SK-N-SH (cell line): ENCODE measurements around the gene CFAP65. TPM values are rescaled to one million over a fixed set of nuclear protein-coding genes. Genes with fewer than 3 reads are reported as not detected.

ENCODE experiments used
- CTCF ChIA-PET: fragments of 300-600, 350-600 bp; formaldehyde crosslinking; extraction: SDS; loops from one replicate; lab custom pipeline; 2021; lab: Yijun Ruan, JAX
- POLR2A ChIA-PET: fragments of 350-600 bp; sonication (Branson Sonifier 250); formaldehyde crosslinking; extraction: SDS; loops from one replicate; lab custom pipeline; 2020; ENCODE audit warnings: antibody characterized with exemption, inconsistent platforms; lab: Yijun Ruan, JAX
- DNase-seq: peaks from one replicate; pipeline ENCODE4 v3.0.0; 2012
- H2AFZ ChIP-seq: fragments of 200-600 bp; sonication (generic); 2 replicates; pipeline ENCODE4 v1.8.1; 2016; ENCODE audit warnings: antibody characterized with exemption, mild to moderate bottlenecking, low read depth
- H3F3A ChIP-seq: fragments of 200-600 bp; sonication (generic); replicated peaks from 2 replicates; pipeline ENCODE3; 2016; ENCODE audit warnings: antibody characterized with exemption, mild to moderate bottlenecking; ENCODE audit not compliant: insufficient read depth
- H3K27ac ChIP-seq, 2 experiments: fragments of 200-500 bp in 1 of 2; fragments of 200-600 bp in 1 of 2; sonication (Bioruptor generic) in 1 of 2; sonication (generic), shearing (Covaris generic) in 1 of 2; 2 replicates each; pipeline versions ENCODE4 v1.5.1 to v1.6.1; 2014 to 2016; ENCODE audit warnings: low read depth in 2 of 2, inconsistent platforms in 1 of 2, low read length in 1 of 2, mild to moderate bottlenecking in 1 of 2, mixed read lengths in 1 of 2
- H3K27me3 ChIP-seq: fragments of 200-600 bp; sonication (generic), shearing (Covaris generic); 2 replicates; pipeline ENCODE4 v1.6.1; 2016; ENCODE audit warnings: mixed run types; ENCODE audit not compliant: insufficient read depth
- H3K36me3 ChIP-seq, 2 experiments: fragments of 200-500 bp in 1 of 2; fragments of 200-600 bp in 1 of 2; sonication (Bioruptor generic) in 1 of 2; sonication (generic) in 1 of 2; replicated peaks in 1 of 2; 2 replicates each; pipeline versions ENCODE3 to v1.5.1; 2014 to 2016; ENCODE audit warnings: low read length in 1 of 2, mild to moderate bottlenecking in 1 of 2; ENCODE audit not compliant: insufficient read depth in 2 of 2, control insufficient read depth in 1 of 2
- H3K4me1 ChIP-seq, 2 experiments: fragments of 200-500 bp in 1 of 2; fragments of 200-600 bp in 1 of 2; sonication (Bioruptor generic) in 1 of 2; sonication (generic), shearing (Covaris generic) in 1 of 2; 2 replicates each; pipeline versions ENCODE4 v1.5.1 to v1.6.1; 2014 to 2016; ENCODE audit warnings: low read depth in 1 of 2, low read length in 1 of 2, mixed run types in 1 of 2; ENCODE audit not compliant: insufficient read depth in 2 of 2, control insufficient read depth in 1 of 2
- H3K4me2 ChIP-seq: fragments of 200-600 bp; sonication (generic), shearing (Covaris generic); 2 replicates; pipeline ENCODE4 v1.6.1; 2017; ENCODE audit warnings: mixed run types
- H3K4me3 ChIP-seq, 2 experiments: fragments of 200-500 bp in 1 of 2; fragments of 200-600 bp in 1 of 2; sonication (Bioruptor generic) in 1 of 2; sonication (generic), shearing (Covaris generic) in 1 of 2; 2 replicates each; pipeline versions ENCODE4 v1.5.1 to v1.8.1; 2014 to 2016; ENCODE audit warnings: low read depth in 2 of 2, inconsistent platforms in 1 of 2, low read length in 1 of 2, mild to moderate bottlenecking in 1 of 2, mixed read lengths in 1 of 2, moderate library complexity in 1 of 2
- H3K79me2 ChIP-seq: fragments of 200-600 bp; sonication (generic); 2 replicates; pipeline ENCODE4 v1.8.1; 2017; ENCODE audit warnings: mild to moderate bottlenecking; ENCODE audit not compliant: insufficient read depth
- H3K9ac ChIP-seq: fragments of 200-600 bp; sonication (generic); 2 replicates; pipeline ENCODE4 v1.6.1; 2017; ENCODE audit warnings: mixed run types
- H3K9me2 ChIP-seq: fragments of 200-600 bp; sonication (generic); 2 replicates; pipeline ENCODE4 v1.6.1; 2017; ENCODE audit warnings: mixed run types
- H3K9me3 ChIP-seq: fragments of 200-600 bp; sonication (generic); 2 replicates; pipeline ENCODE4 v1.6.1; 2017; ENCODE audit warnings: mixed run types, mild to moderate bottlenecking, moderate library complexity
- H4K20me1 ChIP-seq: fragments of 200-600 bp; sonication (generic); 2 replicates; pipeline ENCODE4 v1.6.1; 2017; ENCODE audit warnings: mild to moderate bottlenecking, mixed run types; ENCODE audit not compliant: insufficient read depth
- CTCF ChIP-seq: fragments of 200-600 bp; sonication (generic); IDR thresholded peaks from 2 replicates; pipeline ENCODE4 v1.6.1; 2017; ENCODE audit warnings: antibody characterized with exemption, mild to moderate bottlenecking, moderate library complexity
- EP300 ChIP-seq, 2 experiments: IDR thresholded peaks; 2 replicates each; pipeline versions ENCODE4 v1.4.0 to v1.6.1; 2012; ENCODE audit warnings: borderline replicate concordance in 1 of 2, low read depth in 1 of 2, low read length in 1 of 2
- FOSL2 ChIP-seq: IDR thresholded peaks from 2 replicates; pipeline ENCODE4 v1.4.0; 2012; ENCODE audit warnings: low read depth, mild to moderate bottlenecking, moderate library complexity, borderline replicate concordance
- GATA2 ChIP-seq: sonication (generic); formaldehyde crosslinking; IDR thresholded peaks from 2 replicates; pipeline ENCODE4 v1.5.0; 2020; ENCODE audit warnings: mild to moderate bottlenecking, missing genetic modification reagents
- JUND ChIP-seq: IDR thresholded peaks from 2 replicates; pipeline ENCODE4 v1.4.0; 2012
- MAX ChIP-seq: IDR thresholded peaks from 2 replicates; pipeline ENCODE4 v1.4.0; 2012; ENCODE audit warnings: low read depth
- MEF2A ChIP-seq: IDR thresholded peaks from 2 replicates; pipeline ENCODE4 v1.4.0; 2012; ENCODE audit warnings: low read depth, borderline replicate concordance
- NFIC ChIP-seq: IDR thresholded peaks from 2 replicates; pipeline ENCODE4 v1.4.0; 2012; ENCODE audit warnings: borderline replicate concordance
- POLR2AphosphoS5 ChIP-seq: IDR thresholded peaks from 2 replicates; pipeline ENCODE4 v1.6.1; 2012; ENCODE audit warnings: low read depth, low read length
- RAD21 ChIP-seq: IDR thresholded peaks from 2 replicates; pipeline ENCODE4 v1.6.1; 2012; ENCODE audit warnings: mild to moderate bottlenecking, low read length
- REST ChIP-seq: IDR thresholded peaks from 2 replicates; pipeline ENCODE4 v1.6.1; 2012; ENCODE audit warnings: mild to moderate bottlenecking, low read depth, low read length, moderate library complexity
- SMC3 ChIP-seq: IDR thresholded peaks from 2 replicates; pipeline ENCODE4 v1.6.1; 2012; ENCODE audit warnings: low read depth, low read length, improper control_type of control experiment
- TEAD4 ChIP-seq: IDR thresholded peaks from 2 replicates; pipeline ENCODE4 v1.4.0; 2012; ENCODE audit warnings: mild to moderate bottlenecking, borderline replicate concordance; ENCODE audit not compliant: insufficient read depth
- USF1 ChIP-seq: IDR thresholded peaks from 2 replicates; pipeline ENCODE4 v1.4.0; 2012; ENCODE audit warnings: low read depth, borderline replicate concordance
- YY1 ChIP-seq: IDR thresholded peaks from 2 replicates; pipeline ENCODE4 v1.4.0; 2012; ENCODE audit warnings: low read depth, mild to moderate bottlenecking
- WGBS: methylation state at CpG from one replicate; pipeline ENCODE4 v1.1.6; 2017; ENCODE audit warnings: low lambda C conversion rate; 5-methylcytosine and 5-hydroxymethylcytosine counted together
- polyA plus RNA-seq, 3 experiments: library from polyadenylated mRNA; depleted of rRNA; stranded (reverse); fragments of >200 nt; gene quantifications; 2 replicates each; pipeline ENCODE4 v1.2.3, GENCODE V29; 2012
- TF ChIP-seq, protein P1 (sequence below): IDR thresholded peaks from 2 replicates; pipeline ENCODE4 v1.4.0; 2012; ENCODE audit warnings: low read depth, borderline replicate concordance
- TF ChIP-seq, protein P2 (sequence below): IDR thresholded peaks from 2 replicates; pipeline ENCODE4; 2012
- TF ChIP-seq, protein P3 (sequence below): fragments of 150-350 bp; IDR thresholded peaks from 2 replicates; pipeline ENCODE4 v1.6.1; 2017; ENCODE audit warnings: antibody characterized with exemption, low read length, low read depth, borderline replicate concordance

The CFAP65 gene
- polyA plus RNA-seq, 1 of the 3 experiments (the other 2 are of a cell fraction), result 0.95 TPM

DNA sequence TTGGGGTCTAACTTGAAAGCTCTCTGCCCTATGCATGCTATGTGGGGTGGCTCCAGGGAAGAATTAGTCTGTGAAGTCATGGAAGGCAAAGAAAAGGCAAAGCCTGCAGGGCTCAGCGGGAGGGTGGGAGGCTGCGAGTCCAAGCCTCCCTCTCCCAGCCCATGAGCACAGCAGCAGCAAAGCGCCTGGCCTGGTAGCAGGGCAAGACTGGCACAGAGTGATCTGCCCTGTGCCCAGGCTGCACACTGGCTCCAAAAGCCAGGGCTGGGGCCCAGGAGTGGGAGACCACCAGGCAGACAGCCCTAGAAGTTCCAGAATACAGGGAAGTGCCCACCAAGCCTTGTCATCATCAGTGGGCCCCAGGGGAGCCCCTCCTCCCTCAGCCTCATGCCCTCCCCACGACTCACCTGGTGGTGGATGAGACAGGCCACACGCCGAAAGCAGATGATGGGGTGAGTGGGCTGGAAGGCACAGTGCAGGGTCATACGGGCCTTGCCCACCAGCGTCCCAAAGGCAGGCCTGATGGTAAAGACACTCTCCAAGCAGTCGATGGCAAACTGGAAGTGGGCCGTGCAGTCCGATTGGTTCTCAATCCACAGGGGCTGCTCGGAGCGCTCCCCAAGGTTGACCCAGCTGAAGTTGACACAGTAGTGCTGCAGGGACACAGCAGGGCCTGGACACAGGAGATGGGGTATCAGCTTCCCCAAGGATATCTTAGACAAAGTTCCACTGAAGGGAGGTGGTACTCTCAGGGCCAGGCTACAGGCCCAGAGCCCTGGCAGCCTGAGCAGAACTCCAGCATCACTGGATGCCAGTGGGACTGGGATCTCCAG lies 12.1 kb downstream of the CFAP65 start (continued):
- TF ChIP-seq, protein P1, sequence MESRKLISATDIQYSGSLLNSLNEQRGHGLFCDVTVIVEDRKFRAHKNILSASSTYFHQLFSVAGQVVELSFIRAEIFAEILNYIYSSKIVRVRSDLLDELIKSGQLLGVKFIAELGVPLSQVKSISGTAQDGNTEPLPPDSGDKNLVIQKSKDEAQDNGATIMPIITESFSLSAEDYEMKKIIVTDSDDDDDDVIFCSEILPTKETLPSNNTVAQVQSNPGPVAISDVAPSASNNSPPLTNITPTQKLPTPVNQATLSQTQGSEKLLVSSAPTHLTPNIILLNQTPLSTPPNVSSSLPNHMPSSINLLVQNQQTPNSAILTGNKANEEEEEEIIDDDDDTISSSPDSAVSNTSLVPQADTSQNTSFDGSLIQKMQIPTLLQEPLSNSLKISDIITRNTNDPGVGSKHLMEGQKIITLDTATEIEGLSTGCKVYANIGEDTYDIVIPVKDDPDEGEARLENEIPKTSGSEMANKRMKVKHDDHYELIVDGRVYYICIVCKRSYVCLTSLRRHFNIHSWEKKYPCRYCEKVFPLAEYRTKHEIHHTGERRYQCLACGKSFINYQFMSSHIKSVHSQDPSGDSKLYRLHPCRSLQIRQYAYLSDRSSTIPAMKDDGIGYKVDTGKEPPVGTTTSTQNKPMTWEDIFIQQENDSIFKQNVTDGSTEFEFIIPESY, result no peak

GRCh38 chr2:219028141-219028540 lies 13.2 kb downstream of the CFAP65 start:
- Histone ChIP-seq H3K36me3 (no peaks in the 10 kb centered on the region), H3K4me2 (no peak overlapping the region), H3K79me2 (no peaks in the 10 kb centered on the region), H3K4me3 (no peak overlapping the region), H3K27me3 (peaks cover 18% of the 10 kb centered on the region; the same call in 1 of the 2 replicates), H3K9me3 (no peaks in the 10 kb centered on the region), H2AFZ (no peak overlapping the region), H3K27ac (no peak overlapping the region), H3F3A (no peaks in the 10 kb centered on the region), H3K4me1 (peaks cover 0 to 5% of the 10 kb centered on the region in 2 experiments; a peak in 1 of 4 replicates), H3K9ac (no peak overlapping the region), H4K20me1 (no peaks in the 10 kb centered on the region), H3K9me2 (no peaks in the 10 kb centered on the region)
- POLR2A ChIA-PET, result no interaction called here
- no peak for DNase-seq
- 20% methylated on average over 1 of the region's 5 CpGs for WGBS
- CTCF ChIA-PET, result interaction anchor here (1.0 to 10.9 kb wide), 16 partner anchors 11 to 176 kb away, joined by 3 to 238 read pairs (median 25); partner anchors contain the start of genes CFAP65, FEV, IHH and NHEJ1
- TF ChIP-seq SMC3 (no peak), POLR2AphosphoS5 (no peak), JUND (no peak), MEF2A (no peak), CTCF (no peak), TEAD4 (no peak), MAX (no peak), EP300 (IDR thresholded peaks at IDR 0.05; ENCODE audit: borderline replicate concordance in 1 of 2, low read depth in 1 of 2, low read length in 1 of 2) (no peak), YY1 (no peak), NFIC (no peak), FOSL2 (no peak), USF1 (no peak), GATA2 (CRISPR knock-in tag) (no peak), REST (no peak), RAD21 (no peak)
- TF ChIP-seq, protein P2, sequence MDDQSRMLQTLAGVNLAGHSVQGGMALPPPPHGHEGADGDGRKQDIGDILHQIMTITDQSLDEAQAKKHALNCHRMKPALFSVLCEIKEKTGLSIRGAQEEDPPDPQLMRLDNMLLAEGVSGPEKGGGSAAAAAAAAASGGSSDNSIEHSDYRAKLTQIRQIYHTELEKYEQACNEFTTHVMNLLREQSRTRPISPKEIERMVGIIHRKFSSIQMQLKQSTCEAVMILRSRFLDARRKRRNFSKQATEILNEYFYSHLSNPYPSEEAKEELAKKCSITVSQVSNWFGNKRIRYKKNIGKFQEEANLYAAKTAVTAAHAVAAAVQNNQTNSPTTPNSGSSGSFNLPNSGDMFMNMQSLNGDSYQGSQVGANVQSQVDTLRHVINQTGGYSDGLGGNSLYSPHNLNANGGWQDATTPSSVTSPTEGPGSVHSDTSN, result no peak
- TF ChIP-seq, protein P3, sequence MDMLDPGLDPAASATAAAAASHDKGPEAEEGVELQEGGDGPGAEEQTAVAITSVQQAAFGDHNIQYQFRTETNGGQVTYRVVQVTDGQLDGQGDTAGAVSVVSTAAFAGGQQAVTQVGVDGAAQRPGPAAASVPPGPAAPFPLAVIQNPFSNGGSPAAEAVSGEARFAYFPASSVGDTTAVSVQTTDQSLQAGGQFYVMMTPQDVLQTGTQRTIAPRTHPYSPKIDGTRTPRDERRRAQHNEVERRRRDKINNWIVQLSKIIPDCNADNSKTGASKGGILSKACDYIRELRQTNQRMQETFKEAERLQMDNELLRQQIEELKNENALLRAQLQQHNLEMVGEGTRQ, result no peak
